Suppressor macrophage treated with lipopolysaccharide for 1 hour (primary cell): ENCODE results near the gene CDK16.

Experiments used
- DNase-seq, 3 donors: peaks; one replicate each; pipeline ENCODE4 v3.0.0-alpha.2; 2020 to 2022

The CDK16 gene

DNA sequence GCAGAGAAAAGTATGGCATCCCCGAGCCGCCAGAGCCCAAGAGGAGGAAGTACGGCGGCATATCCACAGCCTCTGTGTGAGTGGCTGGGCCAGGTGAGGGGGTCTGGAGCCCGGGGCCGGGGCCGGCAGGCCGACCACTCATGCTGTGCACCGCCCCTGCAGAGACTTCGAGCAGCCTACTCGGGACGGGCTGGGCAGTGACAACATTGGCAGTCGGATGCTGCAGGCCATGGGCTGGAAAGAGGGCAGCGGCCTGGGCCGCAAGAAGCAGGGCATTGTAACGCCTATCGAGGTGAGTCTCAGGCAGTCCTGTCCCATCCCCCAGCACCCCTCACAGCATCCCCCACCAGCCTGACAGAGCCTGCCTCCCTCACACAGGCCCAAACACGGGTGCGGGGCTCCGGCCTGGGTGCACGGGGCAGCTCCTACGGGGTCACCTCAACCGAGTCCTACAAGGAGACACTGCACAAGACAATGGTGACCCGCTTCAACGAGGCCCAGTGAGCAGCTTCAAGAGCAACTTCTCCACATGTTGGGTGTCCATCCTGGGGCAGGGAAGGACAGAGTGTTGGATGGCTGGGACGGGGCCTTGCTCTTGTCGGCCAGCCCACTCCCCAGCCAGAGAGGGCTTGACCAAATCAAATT lies 32.3 kb upstream of the CDK16 start:
- DNase-seq = no peak

GRCh38 chrX:47187106-47187677 lies 31.3 kb upstream of the CDK16 start:
- no peak for DNase-seq

GRCh38 chrX:47189906-47190305 lies 28.6 kb upstream of the CDK16 start:
- DNase-seq = no peak

- DNase-seq = peak; percentile 82 to 86 (median 83)
Measured at GRCh38 chrX:47190445-47191269, 27.8 kb upstream of the CDK16 start.

DNA sequence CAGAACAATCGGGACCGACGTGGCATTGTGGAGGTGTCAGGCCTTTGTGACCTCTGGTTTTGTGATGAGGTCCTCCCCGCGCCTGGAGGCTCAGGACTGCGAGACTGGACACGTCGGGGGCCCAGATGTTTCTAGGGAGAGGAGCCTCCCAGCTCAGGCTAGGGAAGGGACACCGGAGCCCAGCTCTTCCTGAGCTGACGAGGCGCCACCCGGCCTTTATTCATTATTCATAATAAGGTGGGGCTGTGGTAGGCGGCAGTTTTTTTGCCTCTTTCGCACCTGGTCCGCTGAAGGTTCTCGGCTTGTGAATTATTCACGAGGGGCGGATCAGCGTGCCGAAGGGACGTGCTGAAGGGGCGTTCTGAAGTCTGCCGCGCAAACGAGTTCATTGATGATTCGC lies 27.1 kb upstream of the CDK16 start:
- peak; percentile 10 to 19 (median 18) for DNase-seq

DNA sequence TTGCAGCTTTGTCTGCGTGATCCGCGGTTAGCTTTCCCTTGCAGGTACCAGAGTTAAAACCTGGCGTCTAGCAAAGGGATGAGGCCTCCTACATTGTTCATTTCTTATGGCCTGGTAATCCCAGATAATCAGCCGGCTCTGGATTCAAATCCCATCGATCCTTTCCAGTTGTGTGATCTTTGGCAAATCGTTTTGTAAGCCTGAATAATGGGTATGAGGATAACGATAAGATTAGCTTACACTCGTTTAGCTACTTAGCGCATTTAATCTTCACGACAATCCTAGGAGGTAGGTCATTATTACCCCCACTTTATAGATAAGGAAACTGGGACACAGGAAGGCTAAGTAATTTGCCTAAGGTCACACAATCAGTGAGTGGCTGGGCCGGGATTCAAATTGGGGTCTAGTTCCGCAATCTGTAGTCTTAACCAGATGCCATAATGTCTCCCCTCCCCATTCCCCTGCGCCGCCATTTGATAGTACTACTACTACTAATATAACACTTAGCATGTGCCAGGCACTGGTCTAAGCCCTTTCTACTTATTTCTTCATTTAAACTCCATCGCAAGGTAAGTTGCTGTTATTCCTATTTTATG lies 26.6 kb upstream of the CDK16 start:
- DNase-seq = no peak

DNA sequence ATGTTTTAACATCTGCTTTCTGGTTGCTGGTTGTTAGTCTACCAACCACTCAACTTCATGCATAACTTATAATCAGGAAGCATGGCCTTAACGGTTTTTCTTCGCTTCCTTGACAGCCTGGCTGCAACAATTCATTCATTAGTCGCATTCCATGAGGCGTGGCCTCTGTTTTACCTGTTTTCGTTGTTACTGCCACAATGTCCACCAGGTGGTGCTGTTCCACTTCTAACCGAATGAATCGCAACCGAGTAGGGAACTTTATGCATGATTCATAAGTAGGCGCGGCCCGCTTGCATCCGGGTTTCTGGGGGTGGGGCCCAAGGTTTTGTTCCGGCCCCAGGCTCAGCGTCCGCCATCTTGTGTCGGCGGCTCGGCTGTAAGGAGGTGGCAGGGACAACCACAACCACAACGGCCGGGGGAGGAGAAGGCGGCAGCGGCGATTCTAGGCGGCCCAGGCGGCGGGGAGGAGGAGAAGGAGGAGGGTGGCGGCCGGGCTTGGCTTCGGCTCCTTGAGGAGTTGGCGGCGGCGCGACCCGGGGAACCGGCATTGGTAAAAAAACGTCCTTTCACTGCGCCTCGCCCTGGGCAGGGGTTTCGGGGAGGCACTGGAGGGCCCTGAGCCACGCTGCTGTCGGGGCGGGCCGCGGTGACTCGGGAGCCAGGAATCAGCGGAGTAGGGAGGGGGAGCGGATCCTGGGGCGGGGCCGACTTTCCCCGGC lies 24.8 kb upstream of the CDK16 start, which contains the start of gene UBA1:
TSS of gene UBA1 (plus strand) at position 355 of the 719 bp plus-strand sequence. CDS start 4,974 bp downstream, outside the sequence.
- peak; percentile 94 to 96 (median 95) for DNase-seq

DNA sequence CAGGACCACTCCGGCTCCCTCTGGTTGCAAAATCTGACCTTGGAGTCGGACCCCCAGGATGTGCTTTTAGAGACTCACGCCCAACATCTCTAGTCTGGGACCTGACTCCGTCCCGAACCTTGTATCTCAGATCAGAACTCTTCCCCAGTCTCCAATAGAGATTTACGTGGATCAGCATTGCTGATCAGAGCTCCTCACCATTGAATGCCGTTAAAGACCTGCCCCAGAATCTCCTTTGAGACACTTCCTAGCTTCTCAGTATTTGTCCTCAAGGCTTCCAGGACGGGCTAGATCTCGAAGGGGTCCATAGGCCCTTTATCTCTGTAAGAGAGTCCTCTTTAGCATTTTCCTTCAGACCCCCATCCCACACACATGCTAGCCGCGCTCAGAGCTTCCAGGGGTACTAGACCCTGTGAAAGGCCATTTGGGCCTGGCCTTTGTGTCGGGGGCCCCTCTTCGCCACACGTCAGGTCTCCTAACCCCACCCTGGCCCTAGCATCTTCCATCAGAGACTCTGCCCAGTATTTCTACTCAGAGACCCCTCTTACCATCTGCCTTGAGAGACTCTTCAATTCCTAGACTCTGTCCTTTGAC lies 24.2 kb upstream of the CDK16 start:
- DNase-seq = no peak

DNA sequence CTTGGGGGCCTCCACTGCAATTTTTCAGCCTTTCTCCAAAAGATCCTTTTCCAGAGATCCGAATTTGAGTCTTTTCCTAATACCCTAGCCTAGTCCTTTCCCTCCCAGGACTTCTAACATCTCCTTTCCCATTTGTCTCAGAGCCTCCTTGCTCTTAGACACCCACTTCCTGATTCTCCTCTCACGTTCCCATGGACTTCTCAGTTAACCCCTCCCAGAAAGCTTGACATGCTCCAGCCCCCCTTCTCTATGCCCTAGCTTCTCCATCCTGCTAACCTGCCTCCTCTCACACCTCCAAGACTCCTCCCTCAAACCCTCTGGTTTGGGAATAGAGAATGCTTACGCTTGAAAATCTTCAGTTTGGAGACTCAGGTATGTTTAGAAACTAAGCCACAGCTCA lies 22.4 kb upstream of the CDK16 start:
- peak in 1 of 3 donors; percentile 7 for DNase-seq

DNA sequence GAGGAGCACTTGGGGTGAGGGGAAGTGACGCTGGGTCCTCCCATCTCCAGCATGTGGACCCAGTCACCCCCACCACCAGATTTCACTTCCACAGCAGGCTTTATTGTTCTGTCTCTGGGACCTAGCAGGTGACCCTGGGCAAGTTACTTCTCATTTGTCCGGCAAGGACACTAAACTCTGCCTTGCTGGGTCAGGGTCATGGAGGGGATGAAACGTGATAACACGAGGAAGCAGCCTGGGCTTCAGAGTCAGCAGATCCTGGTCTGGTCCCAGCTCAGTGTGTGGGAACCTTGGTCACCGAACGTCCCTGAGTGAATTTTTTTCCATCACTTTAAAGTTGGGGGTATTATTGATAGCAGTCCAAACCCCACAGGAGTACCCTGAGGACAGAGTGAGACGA lies 21.0 kb upstream of the CDK16 start:
- no peak for DNase-seq

DNA sequence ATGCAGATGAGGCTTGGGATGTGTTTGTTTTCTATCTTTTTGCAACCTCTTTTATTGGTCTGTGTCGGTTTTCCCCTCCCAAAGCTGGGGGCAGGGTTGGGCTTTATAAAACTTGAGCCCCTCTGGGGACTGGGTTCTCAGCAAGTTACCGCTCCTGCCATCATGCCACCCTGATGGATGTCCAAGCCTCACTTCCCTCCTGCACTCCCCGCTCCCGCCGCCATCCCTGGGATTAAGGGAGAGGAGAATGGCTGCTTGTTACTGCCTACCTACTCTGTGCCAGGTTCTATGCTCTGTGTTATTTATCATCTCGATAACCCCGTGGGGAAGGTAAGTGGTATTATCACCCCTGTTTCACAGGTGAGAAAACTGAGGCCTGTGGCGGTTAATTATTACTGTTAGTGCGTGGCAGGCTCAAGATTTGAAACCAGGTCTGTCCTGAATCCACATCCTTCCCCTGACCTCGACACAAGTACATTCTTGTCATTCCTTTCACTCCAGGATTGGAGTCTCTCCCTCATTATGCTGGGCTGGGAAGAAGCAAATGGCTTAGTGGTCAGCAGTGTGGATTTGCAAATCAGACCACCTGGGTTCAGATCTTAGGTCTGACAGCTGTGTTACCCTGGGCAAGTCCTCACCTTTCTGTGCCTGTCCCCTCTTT lies 20.3 kb upstream of the CDK16 start:
- DNase-seq = no peak

DNA sequence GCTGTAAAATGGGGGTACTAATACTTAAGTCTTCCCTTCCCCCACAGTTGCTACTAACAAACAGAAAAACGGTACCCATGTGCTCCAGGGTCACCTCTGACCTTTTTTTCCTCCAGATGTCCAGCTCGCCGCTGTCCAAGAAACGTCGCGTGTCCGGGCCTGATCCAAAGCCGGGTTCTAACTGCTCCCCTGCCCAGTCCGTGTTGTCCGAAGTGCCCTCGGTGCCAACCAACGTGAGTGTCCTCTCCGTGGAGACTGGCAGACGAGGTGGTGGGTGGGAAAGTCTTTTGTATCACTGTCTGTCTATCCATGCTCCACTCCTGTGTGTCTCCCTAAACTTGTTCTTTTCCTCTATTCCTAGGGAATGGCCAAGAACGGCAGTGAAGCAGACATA lies 19.8 kb upstream of the CDK16 start:
- no peak for DNase-seq

DNA sequence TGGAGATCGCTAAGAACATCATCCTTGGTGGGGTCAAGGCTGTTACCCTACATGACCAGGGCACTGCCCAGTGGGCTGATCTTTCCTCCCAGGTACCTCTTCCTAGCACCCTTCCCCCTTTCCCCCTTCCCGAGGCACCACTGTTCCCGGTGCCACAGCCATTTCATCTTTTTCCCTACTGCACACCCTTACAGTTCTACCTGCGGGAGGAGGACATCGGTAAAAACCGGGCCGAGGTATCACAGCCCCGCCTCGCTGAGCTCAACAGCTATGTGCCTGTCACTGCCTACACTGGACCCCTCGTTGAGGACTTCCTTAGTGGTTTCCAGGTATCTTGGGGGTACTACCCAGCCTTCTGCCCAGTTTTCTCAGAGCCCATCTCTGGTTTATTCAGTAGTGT lies 19.2 kb upstream of the CDK16 start:
- DNase-seq = no peak

DNA sequence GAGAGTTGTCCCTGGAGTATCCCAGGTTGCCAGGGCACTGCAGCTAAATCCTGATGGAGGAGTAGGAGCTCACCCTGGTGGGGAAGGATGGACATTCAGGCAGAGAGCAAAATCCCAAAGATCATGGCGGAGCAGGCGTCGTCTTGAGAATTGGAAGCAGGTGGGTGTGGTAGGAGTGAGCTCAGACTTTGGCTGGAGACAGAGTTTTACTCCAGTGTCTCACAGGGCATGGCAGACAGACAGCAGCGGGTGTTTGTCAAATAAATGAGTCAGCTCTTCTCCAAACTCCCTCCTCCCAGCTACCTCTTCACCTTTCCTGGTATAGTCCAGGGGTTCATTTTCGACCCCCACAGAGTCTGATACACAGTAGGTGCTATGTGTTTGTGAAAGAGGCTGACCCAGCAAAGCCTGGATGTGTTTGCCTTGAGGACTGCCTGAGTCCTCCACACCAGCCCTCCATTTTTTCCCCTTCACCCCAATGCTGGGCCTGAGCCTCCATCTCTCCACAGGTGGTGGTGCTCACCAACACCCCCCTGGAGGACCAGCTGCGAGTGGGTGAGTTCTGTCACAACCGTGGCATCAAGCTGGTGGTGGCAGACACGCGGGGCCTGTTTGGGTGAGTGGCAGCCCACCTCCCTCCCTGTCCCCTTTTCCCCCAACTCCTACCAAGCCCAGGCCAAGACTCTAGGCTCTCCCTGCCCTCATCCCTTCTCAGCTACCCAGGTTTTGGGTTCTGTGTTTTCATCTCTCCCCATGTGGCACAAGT lies 17.9 kb upstream of the CDK16 start:
- DNase-seq = no peak

- no peak for DNase-seq
Measured at GRCh38 chrX:47201345-47201944, 17.0 kb upstream of the CDK16 start.

GRCh38 chrX:47202316-47202715 lies 16.2 kb upstream of the CDK16 start:
- no peak for DNase-seq

DNA sequence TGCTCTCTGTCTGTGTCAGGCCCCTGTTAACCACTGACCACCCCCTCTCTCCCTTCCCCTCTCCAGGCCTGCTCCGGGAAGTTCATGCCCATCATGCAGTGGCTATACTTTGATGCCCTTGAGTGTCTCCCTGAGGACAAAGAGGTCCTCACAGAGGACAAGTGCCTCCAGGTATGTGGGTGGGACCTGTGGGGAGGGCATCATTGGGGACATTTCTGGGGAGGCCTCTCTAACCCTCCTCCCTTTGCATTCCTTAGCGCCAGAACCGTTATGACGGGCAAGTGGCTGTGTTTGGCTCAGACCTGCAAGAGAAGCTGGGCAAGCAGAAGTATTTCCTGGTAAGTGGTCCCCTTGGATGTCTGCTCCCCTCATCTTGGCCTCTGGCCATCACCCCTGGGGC lies 15.6 kb upstream of the CDK16 start:
- no peak for DNase-seq

DNA sequence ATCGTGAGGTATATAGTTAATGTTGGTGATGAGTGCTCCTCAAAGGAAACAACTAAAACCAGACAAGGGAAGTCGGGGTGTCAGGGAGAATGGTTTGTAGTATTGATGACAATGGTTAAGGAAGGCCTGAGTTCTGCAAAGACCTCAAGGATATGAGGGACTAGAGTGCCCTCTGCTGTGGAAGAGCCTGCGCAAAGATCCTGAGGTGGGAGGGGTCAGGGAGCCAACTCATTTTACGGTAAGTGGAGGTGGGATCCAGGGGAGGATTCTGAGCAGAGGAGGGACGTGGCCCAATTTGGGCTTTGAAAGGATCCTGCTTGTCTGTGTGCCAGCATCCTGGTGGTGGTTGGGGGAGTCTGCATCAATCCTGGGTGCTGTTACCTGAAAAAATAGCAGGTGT lies 13.5 kb upstream of the CDK16 start:
- no peak for DNase-seq

- no peak for DNase-seq
Measured at GRCh38 chrX:47206316-47206715, 12.2 kb upstream of the CDK16 start.

DNA sequence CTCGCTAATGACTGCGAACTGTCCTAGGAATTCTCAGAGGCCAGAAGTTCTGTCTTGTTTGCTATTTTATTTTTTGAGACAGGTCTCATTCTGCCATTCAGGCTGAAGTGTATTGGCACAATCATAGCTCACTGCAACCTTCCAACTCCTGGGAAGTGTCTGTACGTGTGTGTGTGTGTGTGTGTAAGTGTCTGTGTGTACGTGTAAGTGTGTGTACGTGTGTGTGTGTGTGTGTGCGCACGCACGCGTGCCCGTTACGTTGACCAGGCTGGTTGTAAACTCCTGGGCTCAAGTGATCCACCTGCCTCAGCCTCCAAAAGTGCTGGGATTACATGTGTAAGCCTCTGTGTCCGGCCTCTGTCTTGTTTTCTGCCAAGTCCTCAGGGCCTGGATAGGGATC lies 10.4 kb upstream of the CDK16 start:
- DNase-seq = no peak
